Fibroblast of lung (primary cell): ENCODE measurements around the gene SMIM7. TPM values are rescaled to one million over a fixed set of nuclear protein-coding genes. Genes with fewer than 3 reads are reported as not detected.
A peak's percentile ranks its signal among the peaks of the same experiment; 100 is the strongest.

Experiments
- DNase-seq, 2 donors: peaks; one replicate each; pipeline versions ENCODE4 v3.0.0 to v3.0.0-alpha.2; 2010; ENCODE audit warnings: low read depth in 2 of 2
- H2AFZ ChIP-seq: 2 replicates; pipeline ENCODE4 v1.5.1; 2012; ENCODE audit warnings: low read length, control low read depth, inconsistent platforms
- H3K27ac ChIP-seq: 2 replicates; pipeline ENCODE4 v1.5.1; 2011; ENCODE audit warnings: low read length, control low read depth; ENCODE audit not compliant: insufficient read depth
- H3K27me3 ChIP-seq: 2 replicates; pipeline ENCODE4 v1.5.1; 2011; ENCODE audit warnings: mild to moderate bottlenecking, low read length; ENCODE audit not compliant: control insufficient read depth, insufficient read depth
- H3K36me3 ChIP-seq: 2 replicates; pipeline ENCODE4 v1.5.1; 2011; ENCODE audit warnings: low read length; ENCODE audit not compliant: control insufficient read depth, insufficient read depth
- H3K4me1 ChIP-seq: 2 replicates; pipeline ENCODE4 v1.5.1; 2011; ENCODE audit warnings: low read length; ENCODE audit not compliant: control insufficient read depth, insufficient read depth; ENCODE audit errors: extremely low read depth
- H3K4me2 ChIP-seq: 2 replicates; pipeline ENCODE4 v1.5.1; 2011; ENCODE audit warnings: low read length, control low read depth; ENCODE audit not compliant: insufficient read depth; ENCODE audit errors: extremely low read depth
- H3K4me3 ChIP-seq, 4 experiments: fragments of 200-600 bp in 1 of 4; sonication (generic) in 1 of 4; replicated peaks in 1 of 4; 2 replicates each; pipeline ENCODE4 v1.5.1; 2011 to 2016; ENCODE audit warnings: low read length in 4 of 4, low read depth in 3 of 4, mild to moderate bottlenecking in 3 of 4, control low read depth in 2 of 4, inconsistent platforms in 1 of 4, mixed read lengths in 1 of 4; ENCODE audit not compliant: insufficient read depth in 1 of 4; ENCODE audit errors: control extremely low read depth in 1 of 4
- H3K79me2 ChIP-seq: 2 replicates; pipeline ENCODE4 v1.5.1; 2012; ENCODE audit warnings: mild to moderate bottlenecking, low read length, inconsistent platforms; ENCODE audit not compliant: control insufficient read depth, insufficient read depth
- H3K9ac ChIP-seq: 2 replicates; pipeline ENCODE4 v1.5.1; 2011; ENCODE audit warnings: mild to moderate bottlenecking, low read length, control low read depth; ENCODE audit not compliant: insufficient read depth
- H3K9me3 ChIP-seq: 2 replicates; pipeline ENCODE4 v1.5.1; 2012; ENCODE audit warnings: low read depth, low read length; ENCODE audit not compliant: control insufficient read depth, insufficient read depth
- H4K20me1 ChIP-seq: 2 replicates; pipeline ENCODE4 v1.5.1; 2011; ENCODE audit warnings: low read length; ENCODE audit not compliant: control insufficient read depth, insufficient read depth; ENCODE audit errors: extremely low read depth
- EZH2 ChIP-seq: IDR thresholded peaks from 2 replicates; pipeline ENCODE4 v1.5.1; 2012; ENCODE audit warnings: low read length, control low read depth, mild to moderate bottlenecking; ENCODE audit errors: missing control alignments
- polyA plus RNA-seq, 2 donors: library from polyadenylated mRNA; depleted of rRNA in 1 of 2; stranded (reverse) in 1 of 2; unstranded in 1 of 2; fragments of >200 nt; gene quantifications; 2 replicates each; pipeline ENCODE4 v1.2.1, GENCODE V29; 2011 to 2012; ENCODE audit warnings: missing spikeins in 1 of 2
- total RNA-seq: library from RNA; depleted of rRNA; stranded (reverse); fragments of >200 nt; gene quantifications from 2 replicates; pipeline ENCODE4 v1.2.1, GENCODE V29; 2014
- TF ChIP-seq, protein P1 (sequence below), 2 donors: IDR thresholded peaks in 1 of 2; conservative IDR thresholded peaks in 1 of 2; 1 replicate in 1 of 2; 2 replicates in 1 of 2; pipeline ENCODE4 v1.5.1; 2011 to 2012; ENCODE audit warnings: low read length in 2 of 2, control low read depth in 1 of 2, inconsistent platforms in 1 of 2, low read depth in 1 of 2, mild to moderate bottlenecking in 1 of 2

SMIM7 gene
- total and polyA plus RNA-seq, 2 donors (not counting 1 experiment from before 2014, with no cell fraction given), result 58.1 to 91.4 TPM

DNA sequence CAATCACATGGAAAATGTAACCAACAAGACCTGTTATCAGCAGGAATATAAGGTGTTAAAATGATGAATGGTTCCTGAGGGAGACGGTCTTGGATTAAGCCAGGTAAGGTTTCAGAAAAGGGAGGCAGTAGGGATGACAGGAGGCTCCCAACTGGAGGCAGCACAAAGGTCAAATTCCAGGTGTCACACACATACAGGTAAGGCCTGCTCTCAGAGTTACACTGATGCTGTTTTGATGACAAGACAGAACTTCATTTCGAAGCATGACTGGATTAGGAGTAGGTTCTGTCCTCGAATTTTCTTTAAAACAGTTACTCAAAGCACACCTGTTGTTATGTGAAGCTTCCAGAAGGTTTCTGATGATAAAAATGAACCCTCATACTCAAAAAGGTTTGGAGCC is 39.4 kb downstream of the SMIM7 start:
- no peak for TF ChIP-seq EZH2
- TF ChIP-seq, protein P1, sequence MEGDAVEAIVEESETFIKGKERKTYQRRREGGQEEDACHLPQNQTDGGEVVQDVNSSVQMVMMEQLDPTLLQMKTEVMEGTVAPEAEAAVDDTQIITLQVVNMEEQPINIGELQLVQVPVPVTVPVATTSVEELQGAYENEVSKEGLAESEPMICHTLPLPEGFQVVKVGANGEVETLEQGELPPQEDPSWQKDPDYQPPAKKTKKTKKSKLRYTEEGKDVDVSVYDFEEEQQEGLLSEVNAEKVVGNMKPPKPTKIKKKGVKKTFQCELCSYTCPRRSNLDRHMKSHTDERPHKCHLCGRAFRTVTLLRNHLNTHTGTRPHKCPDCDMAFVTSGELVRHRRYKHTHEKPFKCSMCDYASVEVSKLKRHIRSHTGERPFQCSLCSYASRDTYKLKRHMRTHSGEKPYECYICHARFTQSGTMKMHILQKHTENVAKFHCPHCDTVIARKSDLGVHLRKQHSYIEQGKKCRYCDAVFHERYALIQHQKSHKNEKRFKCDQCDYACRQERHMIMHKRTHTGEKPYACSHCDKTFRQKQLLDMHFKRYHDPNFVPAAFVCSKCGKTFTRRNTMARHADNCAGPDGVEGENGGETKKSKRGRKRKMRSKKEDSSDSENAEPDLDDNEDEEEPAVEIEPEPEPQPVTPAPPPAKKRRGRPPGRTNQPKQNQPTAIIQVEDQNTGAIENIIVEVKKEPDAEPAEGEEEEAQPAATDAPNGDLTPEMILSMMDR (conservative IDR thresholded peaks at IDR 0.05 in 1 of 2, IDR thresholded peaks at IDR 0.05 in 1 of 2; ENCODE audit: low read depth in 1 of 2, low read length in 2 of 2), result no peak
- Histone ChIP-seq H3K9me3 (no peaks in the 10 kb centered on the region), H3K27me3 (no peaks in the 10 kb centered on the region), H3K36me3 (peaks cover 5% of the 10 kb centered on the region), H3K79me2 (peaks cover 100% of the 10 kb centered on the region), H4K20me1 (no peaks in the 10 kb centered on the region), H3K27ac (no peak overlapping the region), H3K9ac (no peak overlapping the region), H3K4me3 (no peak overlapping the region), H3K4me1 (peaks cover 2% of the 10 kb centered on the region), H2AFZ (no peak overlapping the region), H3K4me2 (no peak overlapping the region)
- no peak for DNase-seq

DNA sequence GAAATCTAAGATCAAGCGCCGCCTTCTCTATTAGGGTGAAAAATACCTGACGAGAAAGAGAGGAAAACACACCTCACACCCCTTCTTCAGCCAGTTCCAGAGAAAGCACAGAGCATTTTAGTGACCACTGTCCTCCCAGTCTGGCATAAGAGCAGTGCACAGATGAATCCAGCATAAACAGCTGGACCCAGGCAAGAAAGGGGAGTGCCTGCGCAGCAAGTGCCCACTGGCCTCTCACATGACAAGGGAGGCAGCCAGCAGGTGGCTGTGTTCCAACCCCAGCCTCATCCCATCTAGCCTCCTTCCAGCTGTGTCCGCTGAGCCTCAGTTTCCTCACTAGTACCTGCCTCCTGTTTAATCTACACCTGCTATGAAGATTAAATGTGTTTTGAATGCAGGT is 39.9 kb downstream of the SMIM7 start:
- no peaks in the 10 kb centered on the region for H3K27me3 ChIP-seq
- no peaks in the 10 kb centered on the region for H3K9me3 ChIP-seq
- no peak overlapping the region for H3K4me2 ChIP-seq
- H4K20me1 ChIP-seq, result no peaks in the 10 kb centered on the region
- H3K27ac ChIP-seq, result no peak overlapping the region
- peaks cover 98% of the 10 kb centered on the region for H3K79me2 ChIP-seq
- H3K4me1 ChIP-seq, result peaks cover 5% of the 10 kb centered on the region
- DNase-seq, result no peak
- peaks cover 5% of the 10 kb centered on the region for H3K36me3 ChIP-seq
- H2AFZ ChIP-seq, result no peak overlapping the region
- H3K9ac ChIP-seq, result no peak overlapping the region
- H3K4me3 ChIP-seq, result no peak overlapping the region
- TF ChIP-seq EZH2, result no peak
- TF ChIP-seq, protein P1 (conservative IDR thresholded peaks at IDR 0.05 in 1 of 2, IDR thresholded peaks at IDR 0.05 in 1 of 2; ENCODE audit: low read depth in 1 of 2, low read length in 2 of 2), result no peak

DNA sequence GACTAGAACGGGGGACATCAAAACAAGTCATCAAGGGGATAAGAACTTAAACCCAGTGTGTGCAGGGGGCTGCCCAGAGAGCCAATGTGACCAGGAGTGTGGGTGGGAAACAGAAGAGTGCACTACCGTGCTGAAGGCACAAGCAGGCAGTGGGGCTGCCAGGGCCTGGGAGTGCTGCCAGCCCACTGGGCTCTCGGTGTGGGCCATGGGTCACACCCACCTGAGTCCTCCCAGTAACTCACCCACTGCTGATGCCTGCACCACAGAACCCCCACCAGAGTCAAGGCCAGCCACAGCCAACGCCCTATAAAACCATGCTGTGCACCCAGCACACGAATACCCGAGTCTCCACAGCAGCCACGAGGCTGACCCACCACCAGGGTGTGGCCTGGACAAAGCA is 40.5 kb downstream of the SMIM7 start:
- Histone ChIP-seq H3K4me2 (no peak overlapping the region), H2AFZ (no peak overlapping the region), H3K79me2 (peaks cover 98% of the 10 kb centered on the region), H3K36me3 (peaks cover 5% of the 10 kb centered on the region), H3K27me3 (no peaks in the 10 kb centered on the region), H3K4me3 (no peak overlapping the region), H3K27ac (no peak overlapping the region), H3K4me1 (peaks cover 6% of the 10 kb centered on the region), H3K9me3 (no peaks in the 10 kb centered on the region), H3K9ac (no peak overlapping the region), H4K20me1 (no peaks in the 10 kb centered on the region)
- peak in 1 of 2 donors; percentile 14 for DNase-seq
- TF ChIP-seq, protein P1 (conservative IDR thresholded peaks at IDR 0.05 in 1 of 2, IDR thresholded peaks at IDR 0.05 in 1 of 2; ENCODE audit: low read depth in 1 of 2, low read length in 2 of 2), result no peak
- TF ChIP-seq EZH2, result no peak
